HEK293T (cell line): ENCODE data around the gene TCIRG1.

Experiments used
- BHLHE40 ChIP-seq: fragments of 450-650 bp; IDR thresholded peaks from 2 replicates; pipeline ENCODE4 v1.6.1; 2016; ENCODE audit warnings: mild to moderate bottlenecking, moderate library complexity, borderline replicate concordance
- FOXM1 ChIP-seq: fragments of 450-650 bp; IDR thresholded peaks from 2 replicates; pipeline ENCODE4 v1.6.1; 2017; ENCODE audit warnings: mild to moderate bottlenecking, borderline replicate concordance
- HDGF ChIP-seq: fragments of 450-650 bp; IDR thresholded peaks from 2 replicates; pipeline ENCODE4 v1.6.1; 2017; ENCODE audit warnings: antibody characterized with exemption, borderline replicate concordance
- TARDBP ChIP-seq: fragments of 450-650 bp; IDR thresholded peaks from 2 replicates; pipeline ENCODE4 v1.6.1; 2016
- ZNF384 ChIP-seq: fragments of 450-650 bp; IDR thresholded peaks from 2 replicates; pipeline ENCODE4 v1.6.1; 2016

GRCh38 chr11:68082481-68082880, 43.7 kb downstream of the TCIRG1 start:
- TF ChIP-seq HDGF: no peak
- TF ChIP-seq BHLHE40: no peak
- no peak for TF ChIP-seq TARDBP
- TF ChIP-seq FOXM1: no peak
- TF ChIP-seq ZNF384: 0 out of 2 replicates have a peak, but pooled peaks have one; percentile 40
